CD4-positive, CD25-positive, alpha-beta regulatory T cell (primary cell): ENCODE results near the gene FBXL14. TPM values are rescaled to one million over a fixed set of nuclear protein-coding genes. Genes with fewer than 3 reads are reported as not detected.

Experiments
- ATAC-seq, 2 donors: fragments of 150-1000 bp; cut with Tn5 transposase; one replicate each; pipeline ENCODE4 v1.10.0; 2021; ENCODE audit warnings: low read depth in 2 of 2, moderate number of reproducible peaks in 2 of 2, moderate library complexity in 1 of 2
- DNase-seq, 3 donors: peaks; one replicate each; pipeline versions ENCODE4 v3.0.0 to v3.0.0-alpha.2; 2012 to 2022; ENCODE audit warnings: mixed read lengths in 1 of 3
- H3K27ac ChIP-seq: one replicate; pipeline ENCODE4 v1.7.0; 2013; ENCODE audit warnings: mild to moderate bottlenecking, low read length; ENCODE audit not compliant: insufficient read depth, poor library complexity, severe bottlenecking
- H3K27me3 ChIP-seq: one replicate; pipeline ENCODE4 v1.7.0; 2013; ENCODE audit warnings: low read length; ENCODE audit not compliant: control insufficient read depth, insufficient read depth
- H3K36me3 ChIP-seq: one replicate; pipeline ENCODE4 v1.7.0; 2013; ENCODE audit warnings: mild to moderate bottlenecking, low read length, moderate library complexity; ENCODE audit not compliant: control insufficient read depth, insufficient read depth
- H3K4me1 ChIP-seq: 2 replicates; pipeline ENCODE4 v1.7.0; 2013; ENCODE audit warnings: mild to moderate bottlenecking, low read length; ENCODE audit not compliant: insufficient read depth, control insufficient read depth, poor library complexity, severe bottlenecking
- H3K4me3 ChIP-seq: one replicate; pipeline ENCODE4 v1.7.0; 2013; ENCODE audit warnings: low read depth, mild to moderate bottlenecking, low read length, moderate library complexity
- H3K9me3 ChIP-seq, 2 experiments: 1 replicate in 1 of 2; 2 replicates in 1 of 2; pipeline ENCODE4 v1.7.0; 2013; ENCODE audit warnings: low read length in 2 of 2, mild to moderate bottlenecking in 1 of 2, moderate library complexity in 1 of 2; ENCODE audit not compliant: control insufficient read depth in 2 of 2
- H3K27ac Mint-ChIP-seq, 3 donors: one replicate each; pipeline ENCODE4 v1.8.0; 2020 to 2022; ENCODE audit warnings: mild to moderate bottlenecking in 3 of 3, mixed read lengths in 3 of 3, moderate library complexity in 2 of 3
- H3K27me3 Mint-ChIP-seq: one replicate; pipeline ENCODE4 v1.8.0; 2022; ENCODE audit warnings: mild to moderate bottlenecking, mixed read lengths
- H3K36me3 Mint-ChIP-seq: one replicate; pipeline ENCODE4 v1.8.0; 2020; ENCODE audit warnings: mixed read lengths
- H3K4me1 Mint-ChIP-seq, 4 donors: one replicate each; pipeline ENCODE4 v1.8.0; 2020 to 2022; ENCODE audit warnings: mixed read lengths in 4 of 4, mild to moderate bottlenecking in 1 of 4
- H3K4me3 Mint-ChIP-seq, 4 donors: one replicate each; pipeline ENCODE4 v1.8.0; 2020 to 2022; ENCODE audit warnings: mild to moderate bottlenecking in 4 of 4, mixed read lengths in 4 of 4, moderate library complexity in 3 of 4
- H3K9me3 Mint-ChIP-seq, 7 donors: one replicate each; pipeline ENCODE4 v1.8.0; 2020 to 2022; ENCODE audit warnings: mixed read lengths in 7 of 7, mild to moderate bottlenecking in 3 of 7, moderate library complexity in 2 of 7
- polyA plus RNA-seq, 4 donors: library from polyadenylated mRNA; unstranded; fragments of 300-500 nt; fragmentation: Illumina TruSeq; gene quantifications; one replicate each; pipeline ENCODE4 v1.2.3, GENCODE V29; 2021
- total RNA-seq: library from RNA; stranded (reverse); gene quantifications from one replicate; pipeline ENCODE4 v1.2.3, GENCODE V29; 2022

FBXL14 gene
- total and polyA plus RNA-seq, 5 donors from 2014 or later, result 18.5 to 26.0 (median 23.8) TPM

- H3K9me3 ChIP-seq, result no peaks in the 10 kb centered on the region
- no peaks in the 10 kb centered on the region for H3K4me1 ChIP-seq
- ATAC-seq (no peak), DNase-seq (no peak)
- H3K27ac ChIP-seq, result no peak overlapping the region
- H3K9me3 Mint-ChIP-seq, result no peaks in the 10 kb centered on the region
- H3K4me1 Mint-ChIP-seq, result no peaks in the 10 kb centered on the region
- H3K36me3 Mint-ChIP-seq, result no peaks in the 10 kb centered on the region
- H3K27me3 Mint-ChIP-seq, result peaks cover 25% of the 10 kb centered on the region
- no peaks in the 10 kb centered on the region for H3K36me3 ChIP-seq
- no peak overlapping the region for H3K4me3 ChIP-seq
- H3K4me3 Mint-ChIP-seq, result no peak overlapping the region
- no peak overlapping the region for H3K27ac Mint-ChIP-seq
- no peaks in the 10 kb centered on the region for H3K27me3 ChIP-seq
Measured at GRCh38 chr12:1616233-1617066, 22.1 kb upstream of the FBXL14 start.

- H3K36me3 Mint-ChIP-seq, result no peaks in the 10 kb centered on the region
- H3K27ac Mint-ChIP-seq, result no peak overlapping the region
Measured at GRCh38 chr12:1614360-1614759, 20.0 kb upstream of the FBXL14 start.

GRCh38 chr12:1613860-1614259 lies 19.5 kb upstream of the FBXL14 start:
- Histone ChIP-seq H3K36me3 (no peaks in the 10 kb centered on the region), H3K9me3 (no peaks in the 10 kb centered on the region), H3K27me3 (no peaks in the 10 kb centered on the region), H3K27ac (no peak overlapping the region), H3K4me3 (no peak overlapping the region), H3K4me1 (no peaks in the 10 kb centered on the region)
- no peak for DNase-seq
- Mint-ChIP-seq H3K36me3 (no peaks in the 10 kb centered on the region), H3K9me3 (no peaks in the 10 kb centered on the region), H3K4me1 (no peaks in the 10 kb centered on the region), H3K27ac (no peak overlapping the region), H3K27me3 (peaks cover 25% of the 10 kb centered on the region), H3K4me3 (no peak overlapping the region)
- no peak for ATAC-seq

More at GRCh38 chr12:1614360-1614759, 20.0 kb upstream of the FBXL14 start:
- H3K36me3 ChIP-seq, result no peaks in the 10 kb centered on the region
- Mint-ChIP-seq H3K9me3 (no peaks in the 10 kb centered on the region), H3K4me3 (no peak overlapping the region), H3K27me3 (peaks cover 25% of the 10 kb centered on the region), H3K4me1 (no peaks in the 10 kb centered on the region)
- H3K9me3 ChIP-seq, result no peaks in the 10 kb centered on the region
- no peak overlapping the region for H3K4me3 ChIP-seq
- H3K27ac ChIP-seq, result no peak overlapping the region
- no peaks in the 10 kb centered on the region for H3K27me3 ChIP-seq
- H3K4me1 ChIP-seq, result no peaks in the 10 kb centered on the region
- DNase-seq (no peak), ATAC-seq (no peak)

- no peaks in the 10 kb centered on the region for H3K27me3 ChIP-seq
- no peak for DNase-seq
- Mint-ChIP-seq H3K4me3 (no peak overlapping the region), H3K9me3 (no peaks in the 10 kb centered on the region), H3K36me3 (no peaks in the 10 kb centered on the region), H3K4me1 (no peaks in the 10 kb centered on the region), H3K27ac (no peak overlapping the region), H3K27me3 (peaks cover 30% of the 10 kb centered on the region)
- no peaks in the 10 kb centered on the region for H3K36me3 ChIP-seq
- H3K4me1 ChIP-seq, result no peaks in the 10 kb centered on the region
- H3K4me3 ChIP-seq, result no peak overlapping the region
- H3K27ac ChIP-seq, result no peak overlapping the region
- no peaks in the 10 kb centered on the region for H3K9me3 ChIP-seq
- no peak for ATAC-seq
Measured at GRCh38 chr12:1611803-1612572, 17.6 kb upstream of the FBXL14 start.

GRCh38 chr12:1610072-1610643 lies 15.8 kb upstream of the FBXL14 start:
- ATAC-seq (no peak), DNase-seq (no peak)
- peaks cover 7% of the 10 kb centered on the region for H3K4me1 ChIP-seq
- H3K4me3 ChIP-seq, result no peak overlapping the region
- Mint-ChIP-seq H3K27ac (no peak overlapping the region), H3K4me3 (no peak overlapping the region), H3K27me3 (peaks cover 29% of the 10 kb centered on the region), H3K4me1 (peaks cover 4 to 8% (median 6%) of the 10 kb centered on the region in 4 donors), H3K36me3 (no peaks in the 10 kb centered on the region), H3K9me3 (no peaks in the 10 kb centered on the region)
- no peaks in the 10 kb centered on the region for H3K27me3 ChIP-seq
- H3K27ac ChIP-seq, result no peak overlapping the region
- H3K9me3 ChIP-seq, result no peaks in the 10 kb centered on the region
- no peaks in the 10 kb centered on the region for H3K36me3 ChIP-seq

GRCh38 chr12:1608713-1609119 lies 14.3 kb upstream of the FBXL14 start:
- Mint-ChIP-seq H3K9me3 (no peaks in the 10 kb centered on the region), H3K4me1 (peaks cover 5 to 14% (median 9%) of the 10 kb centered on the region in 4 donors), H3K27me3 (peaks cover 23% of the 10 kb centered on the region), H3K36me3 (no peaks in the 10 kb centered on the region), H3K27ac (no peak overlapping the region), H3K4me3 (no peak overlapping the region)
- Histone ChIP-seq H3K36me3 (no peaks in the 10 kb centered on the region), H3K4me3 (no peak overlapping the region), H3K27ac (no peak overlapping the region), H3K4me1 (peaks cover 8% of the 10 kb centered on the region), H3K9me3 (no peaks in the 10 kb centered on the region), H3K27me3 (no peaks in the 10 kb centered on the region)
- DNase-seq (no peak), ATAC-seq (no peak)

GRCh38 chr12:1607940-1608712 lies 13.7 kb upstream of the FBXL14 start:
- DNase-seq (no peak), ATAC-seq (no peak)
- Mint-ChIP-seq H3K9me3 (no peaks in the 10 kb centered on the region), H3K27ac (no peak overlapping the region), H3K4me1 (peaks cover 5 to 16% (median 9%) of the 10 kb centered on the region in 4 donors), H3K27me3 (peaks cover 21% of the 10 kb centered on the region), H3K4me3 (no peak overlapping the region), H3K36me3 (no peaks in the 10 kb centered on the region)
- Histone ChIP-seq H3K9me3 (no peaks in the 10 kb centered on the region), H3K27me3 (no peaks in the 10 kb centered on the region), H3K36me3 (no peaks in the 10 kb centered on the region), H3K4me3 (no peak overlapping the region), H3K27ac (no peak overlapping the region), H3K4me1 (peaks cover 8% of the 10 kb centered on the region)
